Measurements from ENCODE around the gene FOXA2.

FOXA2 gene

GRCh38 chr20:22584922-22585785, 782 bp upstream of the FOXA2 start:
- no peak for TF ChIP-seq ZFX (IDR thresholded peaks at IDR 0.05; ENCODE audit: borderline replicate concordance)
- no peak for TF ChIP-seq CTCF (IDR thresholded peaks at IDR 0.05)
- H3K27ac ChIP-seq: no peak overlapping the region

- TF ChIP-seq CTCF (IDR thresholded peaks at IDR 0.05) (no peak), ZFX (IDR thresholded peaks at IDR 0.05; ENCODE audit: borderline replicate concordance) (no peak)
- H3K27ac ChIP-seq: no peak overlapping the region
Observed at GRCh38 chr20:22583773-22584521, 425 bp downstream of the FOXA2 start.

GRCh38 chr20:22582964-22583772, 1.2 kb downstream of the FOXA2 start:
- no peak for TF ChIP-seq CTCF (IDR thresholded peaks at IDR 0.05)
- H3K27ac ChIP-seq: no peak overlapping the region

- no peak overlapping the region for H3K27ac ChIP-seq
- TF ChIP-seq ZFX (IDR thresholded peaks at IDR 0.05; ENCODE audit: borderline replicate concordance) (no peak), CTCF (IDR thresholded peaks at IDR 0.05) (no peak)
Observed at GRCh38 chr20:22582386-22582963, 1.9 kb downstream of the FOXA2 start.

- TF ChIP-seq ZFX (IDR thresholded peaks at IDR 0.05; ENCODE audit: borderline replicate concordance) (no peak), CTCF (IDR thresholded peaks at IDR 0.05) (no peak)
- H3K27ac ChIP-seq: no peak overlapping the region
Observed at GRCh38 chr20:22581437-22582385, 2.7 kb downstream of the FOXA2 start.

Data from 22Rv1 (cell line).